Measurements from ENCODE around the gene MED10. TPM values are rescaled to one million over a fixed set of nuclear protein-coding genes. Genes with fewer than 3 reads are reported as not detected.

The MED10 gene
- 32.1 TPM for polyA plus RNA-seq (2013, experiment 1 of 2)
- 27.9 TPM for polyA plus RNA-seq (2013, experiment 2 of 2)

- Histone ChIP-seq H3K27ac (ENCODE audit: low read depth, low read length, severe bottlenecking) (peak within 1 kb of the TSS; percentile 68), H3K4me3 (ENCODE audit: extremely low read depth, insufficient read depth, low read length, poor library complexity, severe bottlenecking) (peak within 1 kb of the TSS; percentile 94), H3K9me3 (ENCODE audit: control insufficient read depth, low read length) (no peaks in the 10 kb centered on the region), H3K36me3 (ENCODE audit: control insufficient read depth, insufficient read depth, low read length) (peaks cover 35% of the 10 kb centered on the region), H3K4me1 (ENCODE audit: control insufficient read depth, insufficient read depth, low read length, poor library complexity, severe bottlenecking) (peaks cover 8% of the 10 kb centered on the region)
- WGBS, 2 experiments (ENCODE audit: insufficient coverage in 2 of 2): 1% methylated on average over 32 to 56 of the region's 60 CpGs
Observed at GRCh38 chr5:6377905-6378765, at the start of gene MED10. MED10 (minus strand) TSS chr5:6378547; CDS start chr5:6378483, 64 bp downstream.

GRCh38 chr5:6427694-6428093 is 49.3 kb upstream of the MED10 start:
- WGBS, 2 experiments (ENCODE audit: insufficient coverage in 2 of 2): 66 to 100% methylated on average over 2 to 3 of the region's 4 CpGs
- no peak overlapping the region for H3K27ac ChIP-seq (ENCODE audit: low read depth, low read length, severe bottlenecking)
- peaks cover 6% of the 10 kb centered on the region for H3K4me1 ChIP-seq (ENCODE audit: control insufficient read depth, insufficient read depth, low read length, poor library complexity, severe bottlenecking)
- no peak overlapping the region for H3K4me3 ChIP-seq (ENCODE audit: extremely low read depth, insufficient read depth, low read length, poor library complexity, severe bottlenecking)
- H3K9me3 ChIP-seq (ENCODE audit: control insufficient read depth, low read length): no peaks in the 10 kb centered on the region
- no peaks in the 10 kb centered on the region for H3K36me3 ChIP-seq (ENCODE audit: control insufficient read depth, insufficient read depth, low read length)

GRCh38 chr5:6424700-6425099 is 46.4 kb upstream of the MED10 start:
- Histone ChIP-seq H3K36me3 (ENCODE audit: control insufficient read depth, insufficient read depth, low read length) (no peaks in the 10 kb centered on the region), H3K4me1 (ENCODE audit: control insufficient read depth, insufficient read depth, low read length, poor library complexity, severe bottlenecking) (peaks cover 6% of the 10 kb centered on the region), H3K9me3 (ENCODE audit: control insufficient read depth, low read length) (no peaks in the 10 kb centered on the region), H3K27ac (ENCODE audit: low read depth, low read length, severe bottlenecking) (no peak overlapping the region), H3K4me3 (ENCODE audit: extremely low read depth, insufficient read depth, low read length, poor library complexity, severe bottlenecking) (no peak overlapping the region)

GRCh38 chr5:6424110-6424659 is 45.8 kb upstream of the MED10 start:
- Histone ChIP-seq H3K4me1 (ENCODE audit: control insufficient read depth, insufficient read depth, low read length, poor library complexity, severe bottlenecking) (peaks cover 6% of the 10 kb centered on the region), H3K27ac (ENCODE audit: low read depth, low read length, severe bottlenecking) (no peak overlapping the region), H3K4me3 (ENCODE audit: extremely low read depth, insufficient read depth, low read length, poor library complexity, severe bottlenecking) (no peak overlapping the region), H3K9me3 (ENCODE audit: control insufficient read depth, low read length) (no peaks in the 10 kb centered on the region), H3K36me3 (ENCODE audit: control insufficient read depth, insufficient read depth, low read length) (no peaks in the 10 kb centered on the region)
- 94 to 96% methylated on average over 4 to 7 of the region's 8 CpGs for WGBS, 2 experiments (ENCODE audit: insufficient coverage in 2 of 2)

GRCh38 chr5:6423327-6424109 is 45.2 kb upstream of the MED10 start:
- peaks cover 6% of the 10 kb centered on the region for H3K4me1 ChIP-seq (ENCODE audit: control insufficient read depth, insufficient read depth, low read length, poor library complexity, severe bottlenecking)
- no peaks in the 10 kb centered on the region for H3K36me3 ChIP-seq (ENCODE audit: control insufficient read depth, insufficient read depth, low read length)
- no peak overlapping the region for H3K4me3 ChIP-seq (ENCODE audit: extremely low read depth, insufficient read depth, low read length, poor library complexity, severe bottlenecking)
- 88 to 91% methylated on average over 3 to 9 of the region's 13 CpGs for WGBS, 2 experiments (ENCODE audit: insufficient coverage in 2 of 2)
- H3K27ac ChIP-seq (ENCODE audit: low read depth, low read length, severe bottlenecking): peak overlapping the region; percentile 29
- no peaks in the 10 kb centered on the region for H3K9me3 ChIP-seq (ENCODE audit: control insufficient read depth, low read length)

- Histone ChIP-seq H3K9me3 (ENCODE audit: control insufficient read depth, low read length) (no peaks in the 10 kb centered on the region), H3K27ac (ENCODE audit: low read depth, low read length, severe bottlenecking) (no peak overlapping the region), H3K4me3 (ENCODE audit: extremely low read depth, insufficient read depth, low read length, poor library complexity, severe bottlenecking) (no peak overlapping the region), H3K4me1 (ENCODE audit: control insufficient read depth, insufficient read depth, low read length, poor library complexity, severe bottlenecking) (peaks cover 6% of the 10 kb centered on the region), H3K36me3 (ENCODE audit: control insufficient read depth, insufficient read depth, low read length) (no peaks in the 10 kb centered on the region)
- 82 to 87% methylated on average over 5 to 6 of the region's 8 CpGs for WGBS, 2 experiments (ENCODE audit: insufficient coverage in 2 of 2)
Observed at GRCh38 chr5:6419340-6419852, 41.0 kb upstream of the MED10 start.

GRCh38 chr5:6418679-6419276 is 40.4 kb upstream of the MED10 start:
- H3K4me3 ChIP-seq (ENCODE audit: extremely low read depth, insufficient read depth, low read length, poor library complexity, severe bottlenecking): no peak overlapping the region
- WGBS, 2 experiments (ENCODE audit: insufficient coverage in 2 of 2): 80 to 85% methylated on average over 1 to 2 of the region's 3 CpGs
- H3K36me3 ChIP-seq (ENCODE audit: control insufficient read depth, insufficient read depth, low read length): no peaks in the 10 kb centered on the region
- H3K4me1 ChIP-seq (ENCODE audit: control insufficient read depth, insufficient read depth, low read length, poor library complexity, severe bottlenecking): peaks cover 6% of the 10 kb centered on the region
- no peak overlapping the region for H3K27ac ChIP-seq (ENCODE audit: low read depth, low read length, severe bottlenecking)
- H3K9me3 ChIP-seq (ENCODE audit: control insufficient read depth, low read length): no peaks in the 10 kb centered on the region

GRCh38 chr5:6417657-6418056 is 39.3 kb upstream of the MED10 start:
- H3K27ac ChIP-seq (ENCODE audit: low read depth, low read length, severe bottlenecking): no peak overlapping the region
- no peaks in the 10 kb centered on the region for H3K36me3 ChIP-seq (ENCODE audit: control insufficient read depth, insufficient read depth, low read length)

GRCh38 chr5:6412811-6413210 is 34.5 kb upstream of the MED10 start:
- 92% methylated on average over 2 to 4 of the region's 4 CpGs for WGBS, 2 experiments (ENCODE audit: insufficient coverage in 2 of 2)
- Histone ChIP-seq H3K4me3 (ENCODE audit: extremely low read depth, insufficient read depth, low read length, poor library complexity, severe bottlenecking) (no peak overlapping the region), H3K36me3 (ENCODE audit: control insufficient read depth, insufficient read depth, low read length) (no peaks in the 10 kb centered on the region), H3K27ac (ENCODE audit: low read depth, low read length, severe bottlenecking) (no peak overlapping the region), H3K9me3 (ENCODE audit: control insufficient read depth, low read length) (no peaks in the 10 kb centered on the region), H3K4me1 (ENCODE audit: control insufficient read depth, insufficient read depth, low read length, poor library complexity, severe bottlenecking) (peaks cover 3% of the 10 kb centered on the region)

More at GRCh38 chr5:6417657-6418056, 39.3 kb upstream of the MED10 start:
- Histone ChIP-seq H3K4me3 (ENCODE audit: extremely low read depth, insufficient read depth, low read length, poor library complexity, severe bottlenecking) (no peak overlapping the region), H3K4me1 (ENCODE audit: control insufficient read depth, insufficient read depth, low read length, poor library complexity, severe bottlenecking) (no peaks in the 10 kb centered on the region), H3K9me3 (ENCODE audit: control insufficient read depth, low read length) (no peaks in the 10 kb centered on the region)
- 87 to 90% methylated on average over 9 of the region's 10 CpGs for WGBS, 2 experiments (ENCODE audit: insufficient coverage in 2 of 2)

- no peak overlapping the region for H3K27ac ChIP-seq (ENCODE audit: low read depth, low read length, severe bottlenecking)
- H3K4me3 ChIP-seq (ENCODE audit: extremely low read depth, insufficient read depth, low read length, poor library complexity, severe bottlenecking): no peak overlapping the region
Observed at GRCh38 chr5:6411141-6411540, 32.8 kb upstream of the MED10 start.

More at GRCh38 chr5:6411141-6411540, 32.8 kb upstream of the MED10 start:
- H3K36me3 ChIP-seq (ENCODE audit: control insufficient read depth, insufficient read depth, low read length): no peaks in the 10 kb centered on the region
- H3K9me3 ChIP-seq (ENCODE audit: control insufficient read depth, low read length): no peaks in the 10 kb centered on the region
- WGBS, 2 experiments (ENCODE audit: insufficient coverage in 2 of 2): 89 to 95% methylated on average over 15 of the region's 15 CpGs
- H3K4me1 ChIP-seq (ENCODE audit: control insufficient read depth, insufficient read depth, low read length, poor library complexity, severe bottlenecking): peaks cover 3% of the 10 kb centered on the region

Data from mesodermal cell (in vitro differentiated cells).